NCI-H1092 (cell line): ENCODE data around the gene MIB1.
A peak's percentile ranks its signal among the peaks of the same experiment; 100 is the strongest.
"Not testable (repeated sequence)": the region's sequence is repeated elsewhere in the genome, so short reads cannot be mapped to it uniquely, and the experiment has no call there.

Experiments used
- DNase-seq: peaks from one replicate; lab custom pipeline; 2025; lab: John Stamatoyannopoulos, UW

The MIB1 gene

GRCh38 chr18:21740538-21741311 lies at the start of gene MIB1:
Gene MIB1, plus strand, starts transcription at chr18:21740792. Its CDS starts 792 bp downstream, at chr18:21741584.
- peak; percentile 99 for DNase-seq

- DNase-seq: no peak
Observed at GRCh38 chr18:21693322-21693721, 47.3 kb upstream of the MIB1 start.

- no peak for DNase-seq
Observed at GRCh38 chr18:21700528-21701075, 40.0 kb upstream of the MIB1 start.

- no peak for DNase-seq
Observed at GRCh38 chr18:21701621-21702020, 39.0 kb upstream of the MIB1 start.

GRCh38 chr18:21702602-21703001 lies 38.0 kb upstream of the MIB1 start:
- DNase-seq: no peak

- DNase-seq: no peak
Observed at GRCh38 chr18:21703241-21703820, 37.3 kb upstream of the MIB1 start.

- DNase-seq: peak; percentile 94
Observed at GRCh38 chr18:21704603-21705364, 35.8 kb upstream of the MIB1 start, which contains the start of gene ABHD3. Gene ABHD3, minus strand, starts transcription at chr18:21704774. Its CDS starts 109 bp downstream, at chr18:21704665.

- no peak for DNase-seq
Observed at GRCh38 chr18:21706386-21706865, 34.2 kb upstream of the MIB1 start.

GRCh38 chr18:21707130-21707529 lies 33.5 kb upstream of the MIB1 start:
- DNase-seq: not testable (repeated sequence)

- DNase-seq: no peak
Observed at GRCh38 chr18:21714474-21714873, 26.1 kb upstream of the MIB1 start.

- no peak for DNase-seq
Observed at GRCh38 chr18:21722687-21723086, 17.9 kb upstream of the MIB1 start.

GRCh38 chr18:21725201-21725600 lies 15.4 kb upstream of the MIB1 start:
- no peak for DNase-seq

GRCh38 chr18:21727702-21728101 lies 12.9 kb upstream of the MIB1 start:
- no peak for DNase-seq

GRCh38 chr18:21733011-21733410 lies 7.6 kb upstream of the MIB1 start:
- DNase-seq: no peak

- no peak for DNase-seq
Observed at GRCh38 chr18:21735452-21736015, 5.1 kb upstream of the MIB1 start.

- DNase-seq: not testable (repeated sequence)
Observed at GRCh38 chr18:21736926-21737325, 3.7 kb upstream of the MIB1 start.

GRCh38 chr18:21739604-21740537 lies 721 bp upstream of the MIB1 start:
- no peak for DNase-seq

- no peak for DNase-seq
Observed at GRCh38 chr18:21741312-21741561, 645 bp downstream of the MIB1 start.

- peak; percentile 25 for DNase-seq
Observed at GRCh38 chr18:21741562-21742314, 1.1 kb downstream of the MIB1 start.

GRCh38 chr18:21742315-21742687 lies 1.7 kb downstream of the MIB1 start:
- no peak for DNase-seq
